AG09309 (cell line): ENCODE measurements around the gene ADGRG1.

Experiments used
- DNase-seq: peaks from one replicate; pipeline ENCODE4 v3.0.0-alpha.2; 2010; ENCODE audit warnings: low read depth
- H3K4me3 ChIP-seq: 2 replicates; pipeline ENCODE4 v1.5.1; 2011; ENCODE audit warnings: mild to moderate bottlenecking, low read depth, low read length, moderate library complexity; ENCODE audit not compliant: control insufficient read depth
- TF ChIP-seq, protein P1 (sequence below): IDR thresholded peaks from 2 replicates; pipeline ENCODE4 v1.5.1; 2011; ENCODE audit warnings: mild to moderate bottlenecking, low read depth, low read length, inconsistent platforms; ENCODE audit not compliant: insufficient read depth, control insufficient read depth; ENCODE audit errors: missing control alignments

The ADGRG1 gene

DNA sequence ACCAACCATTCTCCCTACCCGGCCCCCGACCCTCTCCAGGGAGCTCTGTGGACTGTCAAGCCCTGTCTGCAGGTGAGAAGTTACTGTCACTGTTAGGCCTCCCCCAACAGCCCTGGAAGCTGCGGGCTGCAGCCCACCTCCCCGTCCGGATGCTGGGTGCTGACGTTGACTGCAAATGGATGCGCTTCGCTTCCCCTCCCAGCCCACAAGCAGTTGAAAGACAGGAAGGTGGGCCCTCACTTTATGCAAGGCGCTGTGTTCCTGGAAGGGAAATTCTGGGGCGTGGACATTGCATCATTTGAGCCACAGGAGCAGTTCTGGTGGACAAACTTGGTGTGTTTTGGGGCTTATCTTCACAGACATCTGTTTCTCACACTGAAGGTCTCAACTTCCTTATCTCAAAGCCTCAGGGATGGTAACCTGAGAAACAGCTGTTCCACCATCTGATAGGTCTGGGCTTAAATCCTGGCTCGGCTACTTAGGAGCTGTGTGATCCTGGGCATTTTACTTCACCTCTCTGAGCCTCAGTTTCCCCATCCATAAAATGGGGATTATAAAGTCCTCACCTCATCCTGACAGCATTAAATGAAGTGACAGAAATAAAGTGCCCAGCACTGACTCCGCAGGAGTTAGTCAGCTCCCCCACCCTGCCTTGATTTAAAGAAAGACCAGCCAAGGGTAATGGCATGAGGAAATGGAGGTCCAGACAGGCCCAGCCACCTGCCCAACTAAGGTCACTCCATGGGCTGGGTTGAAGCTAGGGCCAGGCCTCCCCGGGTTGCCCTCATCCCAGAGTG is 61.5 kb downstream of the ADGRG1 start:
- H3K4me3 ChIP-seq: no peak overlapping the region
- TF ChIP-seq, protein P1, sequence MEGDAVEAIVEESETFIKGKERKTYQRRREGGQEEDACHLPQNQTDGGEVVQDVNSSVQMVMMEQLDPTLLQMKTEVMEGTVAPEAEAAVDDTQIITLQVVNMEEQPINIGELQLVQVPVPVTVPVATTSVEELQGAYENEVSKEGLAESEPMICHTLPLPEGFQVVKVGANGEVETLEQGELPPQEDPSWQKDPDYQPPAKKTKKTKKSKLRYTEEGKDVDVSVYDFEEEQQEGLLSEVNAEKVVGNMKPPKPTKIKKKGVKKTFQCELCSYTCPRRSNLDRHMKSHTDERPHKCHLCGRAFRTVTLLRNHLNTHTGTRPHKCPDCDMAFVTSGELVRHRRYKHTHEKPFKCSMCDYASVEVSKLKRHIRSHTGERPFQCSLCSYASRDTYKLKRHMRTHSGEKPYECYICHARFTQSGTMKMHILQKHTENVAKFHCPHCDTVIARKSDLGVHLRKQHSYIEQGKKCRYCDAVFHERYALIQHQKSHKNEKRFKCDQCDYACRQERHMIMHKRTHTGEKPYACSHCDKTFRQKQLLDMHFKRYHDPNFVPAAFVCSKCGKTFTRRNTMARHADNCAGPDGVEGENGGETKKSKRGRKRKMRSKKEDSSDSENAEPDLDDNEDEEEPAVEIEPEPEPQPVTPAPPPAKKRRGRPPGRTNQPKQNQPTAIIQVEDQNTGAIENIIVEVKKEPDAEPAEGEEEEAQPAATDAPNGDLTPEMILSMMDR: no peak
- no peak for DNase-seq

DNA sequence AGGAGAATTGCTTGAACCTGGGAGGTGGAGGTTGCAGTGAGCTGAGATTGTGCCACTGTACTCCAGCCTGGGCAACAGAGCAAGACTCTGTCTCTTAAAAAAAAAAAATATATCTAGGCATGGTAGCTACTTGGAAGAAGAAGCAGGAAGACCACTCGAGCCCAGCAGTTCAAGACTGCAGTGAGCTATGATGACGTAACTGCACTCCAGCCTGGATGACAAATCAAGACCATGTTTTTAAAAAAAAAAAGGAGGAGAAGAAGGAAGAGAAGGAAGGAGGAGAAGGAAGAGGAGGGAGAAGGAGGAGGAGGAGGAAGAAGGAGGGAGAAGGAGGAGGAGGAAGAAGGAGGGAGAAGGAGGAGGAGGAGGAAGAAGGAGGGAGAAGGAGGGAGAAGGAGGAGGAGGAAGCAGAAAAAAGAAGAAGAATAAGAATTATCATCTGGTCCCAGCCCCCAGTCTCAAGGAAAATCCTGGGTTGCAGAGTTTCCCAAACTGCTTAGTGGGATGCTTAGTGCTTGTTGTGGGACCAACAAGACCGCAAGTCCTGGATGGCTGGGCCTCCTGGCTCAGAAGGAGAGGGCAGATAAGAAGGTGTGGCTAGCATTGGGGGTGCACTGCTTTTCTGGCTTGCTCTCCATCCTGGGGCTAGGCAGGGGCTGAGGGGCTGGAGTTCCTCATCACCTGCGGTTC is 62.5 kb downstream of the ADGRG1 start:
- H3K4me3 ChIP-seq: no peak overlapping the region
- no peak for DNase-seq
- TF ChIP-seq, protein P1: no peak

DNA sequence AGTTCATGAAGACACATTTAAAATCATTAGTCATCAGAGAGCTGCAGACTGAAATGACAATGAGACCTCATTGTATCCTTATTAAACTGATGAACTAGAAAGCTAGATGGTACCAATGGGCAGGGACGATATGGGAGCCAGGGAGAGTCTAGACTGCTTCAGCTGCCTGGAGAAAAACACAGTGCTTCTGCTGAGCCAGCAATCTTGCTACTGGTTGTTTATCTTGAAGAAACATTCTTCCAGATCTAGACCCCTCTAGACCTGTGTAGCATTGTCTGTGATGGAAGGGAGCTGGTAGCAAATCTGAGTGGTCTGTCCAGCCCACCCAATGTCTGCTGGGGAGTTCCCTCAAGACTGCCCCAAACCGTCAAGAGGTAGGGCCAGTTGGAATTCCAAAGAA is 64.2 kb downstream of the ADGRG1 start:
- DNase-seq: no peak
- TF ChIP-seq, protein P1: no peak
- no peak overlapping the region for H3K4me3 ChIP-seq

DNA sequence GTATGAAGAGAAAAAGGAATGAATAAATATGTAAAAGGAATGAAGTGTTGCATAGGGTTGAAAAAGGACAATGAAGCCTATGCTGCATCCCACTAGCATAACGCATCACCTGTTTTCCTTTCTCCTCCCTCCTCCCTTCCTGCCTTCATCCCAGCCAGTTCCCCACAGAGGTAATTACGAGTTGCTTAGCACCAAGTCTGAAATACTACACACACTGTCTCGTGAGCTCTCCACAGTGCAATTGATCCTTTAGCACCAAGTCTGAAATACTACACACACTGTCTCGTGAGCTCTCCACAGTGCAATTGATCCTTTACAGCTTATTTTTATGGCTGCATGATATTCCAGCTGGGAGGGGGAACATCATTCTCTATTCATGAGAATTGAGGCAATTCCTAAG is 65.1 kb downstream of the ADGRG1 start:
- DNase-seq: no peak
- no peak overlapping the region for H3K4me3 ChIP-seq
- TF ChIP-seq, protein P1: no peak

DNA sequence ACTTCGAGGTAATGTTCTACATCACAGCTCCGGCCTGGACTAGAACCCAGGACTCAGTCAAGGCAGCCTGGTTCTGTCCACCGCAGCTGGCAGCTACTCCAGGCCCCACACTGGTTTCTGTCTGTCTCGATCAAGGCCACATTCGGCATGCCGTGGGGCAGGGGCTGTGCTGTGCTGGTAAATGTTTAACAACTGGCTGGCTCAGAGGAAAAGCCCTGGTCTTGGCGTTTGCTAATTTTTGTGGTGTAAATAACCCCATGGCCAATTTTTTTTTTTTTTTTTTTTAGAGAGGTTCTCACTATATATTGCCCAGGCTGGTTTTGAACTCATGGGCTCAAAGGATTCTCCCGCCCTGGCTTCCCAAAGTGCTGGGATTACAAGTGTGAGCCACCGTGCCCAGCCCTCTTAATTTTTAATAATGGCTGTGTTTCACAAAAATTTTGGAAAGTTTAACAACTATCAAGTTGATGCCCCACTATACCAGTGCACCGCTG is 65.8 kb downstream of the ADGRG1 start:
- no peak overlapping the region for H3K4me3 ChIP-seq
- TF ChIP-seq, protein P1: no peak
- no peak for DNase-seq

DNA sequence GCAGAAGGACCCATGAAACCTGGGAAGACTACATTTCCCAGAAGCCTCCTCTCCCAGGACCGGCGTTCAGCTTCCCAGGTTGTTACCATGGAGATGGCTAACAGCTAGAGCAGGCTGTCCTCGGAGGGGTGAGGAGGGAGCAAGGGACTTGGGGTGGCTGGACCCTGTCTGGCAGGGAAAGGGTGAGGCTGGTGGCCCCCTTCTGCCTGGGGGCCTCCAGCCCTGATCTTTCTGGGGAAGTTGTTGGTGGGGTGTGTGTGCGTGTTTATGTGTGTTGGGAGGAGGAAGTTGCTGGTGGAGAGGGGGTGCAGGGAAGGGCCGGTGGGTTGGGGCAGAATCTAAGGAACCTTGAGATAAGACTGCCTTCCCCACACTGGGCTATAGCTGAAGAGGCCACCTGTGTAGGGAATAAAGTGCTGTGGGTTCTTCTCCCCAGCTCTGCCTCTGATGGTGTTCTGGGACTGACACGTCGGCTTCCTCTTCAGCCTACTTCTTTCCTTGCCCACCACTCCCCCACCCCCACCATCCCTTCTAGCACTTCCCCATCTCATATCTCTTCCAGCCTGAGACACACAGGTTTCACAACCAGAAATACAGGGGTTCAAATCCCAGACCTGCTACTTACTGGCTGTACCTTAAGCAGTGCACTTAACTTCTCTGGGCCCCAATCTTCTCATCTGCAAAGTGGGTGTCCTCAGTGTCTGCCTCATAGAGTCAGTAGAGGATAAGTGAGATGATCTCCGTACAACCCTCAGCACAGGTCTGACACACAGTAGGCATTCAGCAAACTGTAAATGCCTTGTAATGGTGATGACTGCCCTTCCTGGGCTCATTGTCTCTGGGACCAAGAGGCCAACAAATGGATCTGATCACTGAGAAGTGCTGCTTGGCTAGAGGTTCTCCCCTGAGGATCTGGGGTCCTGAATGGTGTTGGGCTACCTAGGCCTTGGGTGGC is 66.6 kb downstream of the ADGRG1 start, which contains the start of gene DRC7:
DRC7 (plus strand) TSS at position 82 of the 955 bp plus-strand sequence. CDS start 3,144 bp downstream, outside the sequence.
- TF ChIP-seq, protein P1: no peak
- no peak for DNase-seq
- no peak within 1 kb of the TSS for H3K4me3 ChIP-seq
